CD4-positive, alpha-beta T cell treated with Interleukin-6 at 100 ng/mL for 8 hours (primary cell): Measurements from ENCODE around the gene FBXW2.
A peak's percentile ranks its signal among the peaks of the same experiment; 100 is the strongest.
"Not testable (repeated sequence)": the region's sequence is repeated elsewhere in the genome, so short reads cannot be mapped to it uniquely, and the experiment has no call there.

Experiments
- DNase-seq: peaks from one replicate; pipeline ENCODE4 v3.0.0-alpha.2; 2020; ENCODE audit warnings: mixed read lengths, low spot score

Gene FBXW2

GRCh38 chr9:120779227-120779626, 14.0 kb downstream of the FBXW2 start:
- no peak for DNase-seq

GRCh38 chr9:120778758-120779157, 14.5 kb downstream of the FBXW2 start:
- no peak for DNase-seq

- DNase-seq, result no peak
Observed at GRCh38 chr9:120777229-120777628, 16.0 kb downstream of the FBXW2 start.

GRCh38 chr9:120776788-120777187, 16.4 kb downstream of the FBXW2 start:
- DNase-seq, result no peak

- no peak for DNase-seq
Observed at GRCh38 chr9:120775859-120776258, 17.4 kb downstream of the FBXW2 start.

- no peak for DNase-seq
Observed at GRCh38 chr9:120774719-120775118, 18.5 kb downstream of the FBXW2 start.

- no peak for DNase-seq
Observed at GRCh38 chr9:120773256-120773655, 20.0 kb downstream of the FBXW2 start.

- no peak for DNase-seq
Observed at GRCh38 chr9:120770931-120771330, 22.3 kb downstream of the FBXW2 start.

GRCh38 chr9:120768886-120769285, 24.3 kb downstream of the FBXW2 start:
- DNase-seq, result no peak

GRCh38 chr9:120768247-120768646, 25.0 kb downstream of the FBXW2 start:
- no peak for DNase-seq

- DNase-seq, result no peak
Observed at GRCh38 chr9:120767451-120767850, 25.8 kb downstream of the FBXW2 start.

- no peak for DNase-seq
Observed at GRCh38 chr9:120765910-120766425, 27.2 kb downstream of the FBXW2 start.

GRCh38 chr9:120764476-120764875, 28.7 kb downstream of the FBXW2 start:
- no peak for DNase-seq

- DNase-seq, result no peak
Observed at GRCh38 chr9:120761006-120761405, 32.2 kb downstream of the FBXW2 start.

- no peak for DNase-seq
Observed at GRCh38 chr9:120759755-120760400, 33.3 kb downstream of the FBXW2 start.

GRCh38 chr9:120758544-120758943, 34.7 kb downstream of the FBXW2 start:
- DNase-seq, result no peak

GRCh38 chr9:120757026-120757913, 35.9 kb downstream of the FBXW2 start:
- no peak for DNase-seq

GRCh38 chr9:120756531-120756930, 36.7 kb downstream of the FBXW2 start:
- no peak for DNase-seq

GRCh38 chr9:120755810-120756434, 37.3 kb downstream of the FBXW2 start:
- peak; percentile 67 for DNase-seq

GRCh38 chr9:120755044-120755443, 38.2 kb downstream of the FBXW2 start:
- no peak for DNase-seq

- DNase-seq, result no peak
Observed at GRCh38 chr9:120750421-120750820, 42.8 kb downstream of the FBXW2 start.

- not testable (repeated sequence) for DNase-seq
Observed at GRCh38 chr9:120746366-120746765, 46.9 kb downstream of the FBXW2 start.

- no peak for DNase-seq
Observed at GRCh38 chr9:120745278-120745677, 47.9 kb downstream of the FBXW2 start.
